Measurements from ENCODE around the gene LIG3. TPM values are rescaled to one million over a fixed set of nuclear protein-coding genes. Genes with fewer than 3 reads are reported as not detected.

LIG3 gene
- polyA plus RNA-seq, 1 of the 3 experiments (the other 2 are of a cell fraction): 25.7 TPM

GRCh38 chr17:34961093-34961911 lies 19.0 kb upstream of the LIG3 start, which contains the start of the genes CCT6B and ZNF830 (continued):
- 0 out of 2 replicates have a peak, but pooled peaks have one; percentile 12 for TF ChIP-seq ZBTB33 (IDR thresholded peaks at IDR 0.05; ENCODE audit: borderline replicate concordance, low read depth)
- TF ChIP-seq RXRA (IDR thresholded peaks at IDR 0.05; ENCODE audit: borderline replicate concordance, low read depth): no peak
- no peak for TF ChIP-seq USF2 (IDR thresholded peaks at IDR 0.05; ENCODE audit: borderline replicate concordance, low read depth, low read length)
- peak; percentile 76 for TF ChIP-seq MAX (IDR thresholded peaks at IDR 0.05; ENCODE audit: low read depth)
- TF ChIP-seq MXI1 (IDR thresholded peaks at IDR 0.05; ENCODE audit: low read depth, low read length): peak; percentile 78
- no peak for TF ChIP-seq IRF3 (IDR thresholded peaks at IDR 0.05; ENCODE audit: low read depth, low read length)
- TF ChIP-seq GABPA (IDR thresholded peaks at IDR 0.05; ENCODE audit: low read depth): peak; percentile 96
- peak; percentile 81 for TF ChIP-seq CHD2 (IDR thresholded peaks at IDR 0.05; ENCODE audit: low read length, partially characterized antibody)
- peak; percentile 46; the same call in 1 of the 2 replicates for TF ChIP-seq RFX5 (IDR thresholded peaks at IDR 0.05; ENCODE audit: low read length)
- TF ChIP-seq PBX3 (IDR thresholded peaks at IDR 0.05): peak; percentile 12; the same call in 1 of the 2 replicates
- TF ChIP-seq RCOR1 (IDR thresholded peaks at IDR 0.05; ENCODE audit: low read length): no peak
- TF ChIP-seq CTCF (IDR thresholded peaks at IDR 0.05): no peak
- no peak for TF ChIP-seq EZH2phosphoT487 (IDR thresholded peaks at IDR 0.05; ENCODE audit: borderline replicate concordance, low read depth)
- TF ChIP-seq EP300 (IDR thresholded peaks at IDR 0.05; ENCODE audit: borderline replicate concordance in 1 of 2, low read depth in 1 of 2, low read length in 1 of 2): peak in 1 of 2 experiments; percentile 35; a peak in 1 of 4 replicates
- peak; percentile 97 for TF ChIP-seq YY1 (IDR thresholded peaks at IDR 0.05; ENCODE audit: low read depth)

Measured in SK-N-SH (cell line).